ENCODE data around the gene TOM1L2.

The TOM1L2 gene

GRCh38 chr17:17845046-17845775 lies 127.0 kb downstream of the TOM1L2 start:
- DNase-seq, result no peak

GRCh38 chr17:17844500-17844899 lies 127.7 kb downstream of the TOM1L2 start:
- DNase-seq, result no peak

- no peak for DNase-seq
Measured at GRCh38 chr17:17844079-17844478, 128.1 kb downstream of the TOM1L2 start.

GRCh38 chr17:17843096-17843495 lies 129.1 kb downstream of the TOM1L2 start:
- no peak for DNase-seq

- no peak for DNase-seq
Measured at GRCh38 chr17:17842111-17842876, 129.9 kb downstream of the TOM1L2 start.

- no peak for DNase-seq
Measured at GRCh38 chr17:17841601-17842025, 130.6 kb downstream of the TOM1L2 start.

- DNase-seq, result no peak
Measured at GRCh38 chr17:17840751-17841591, 131.2 kb downstream of the TOM1L2 start.

GRCh38 chr17:17839791-17840707 lies 132.2 kb downstream of the TOM1L2 start:
- peak; percentile 91 for DNase-seq

- DNase-seq, result peak; percentile 75
Measured at GRCh38 chr17:17837966-17838962, 133.9 kb downstream of the TOM1L2 start.

GRCh38 chr17:17837380-17837821 lies 134.8 kb downstream of the TOM1L2 start:
- DNase-seq, result peak; percentile 74

- DNase-seq, result peak; percentile 75
Measured at GRCh38 chr17:17836818-17837379, 135.3 kb downstream of the TOM1L2 start, which contains the start of gene SREBF1. TSS of gene SREBF1 (minus strand) at chr17:17836986. CDS start at chr17:17836817, 169 bp downstream.

- peak; percentile 98 for DNase-seq
Measured at GRCh38 chr17:17836250-17836817, 135.9 kb downstream of the TOM1L2 start.

- no peak for DNase-seq
Measured at GRCh38 chr17:17835415-17836249, 136.6 kb downstream of the TOM1L2 start.

- DNase-seq, result no peak
Measured at GRCh38 chr17:17834974-17835373, 137.2 kb downstream of the TOM1L2 start.

GRCh38 chr17:17833658-17834357 lies 138.4 kb downstream of the TOM1L2 start:
- DNase-seq, result no peak

GRCh38 chr17:17832032-17832363 lies 140.2 kb downstream of the TOM1L2 start:
- no peak for DNase-seq

- no peak for DNase-seq
Measured at GRCh38 chr17:17831208-17832031, 140.8 kb downstream of the TOM1L2 start.
